ENCODE data around the gene DAPK2. TPM values are rescaled to one million over a fixed set of nuclear protein-coding genes. Genes with fewer than 3 reads are reported as not detected.

DAPK2 gene
- total and polyA plus RNA-seq, 4 donors = 2.0 to 8.1 (median 7.0) TPM

DNA sequence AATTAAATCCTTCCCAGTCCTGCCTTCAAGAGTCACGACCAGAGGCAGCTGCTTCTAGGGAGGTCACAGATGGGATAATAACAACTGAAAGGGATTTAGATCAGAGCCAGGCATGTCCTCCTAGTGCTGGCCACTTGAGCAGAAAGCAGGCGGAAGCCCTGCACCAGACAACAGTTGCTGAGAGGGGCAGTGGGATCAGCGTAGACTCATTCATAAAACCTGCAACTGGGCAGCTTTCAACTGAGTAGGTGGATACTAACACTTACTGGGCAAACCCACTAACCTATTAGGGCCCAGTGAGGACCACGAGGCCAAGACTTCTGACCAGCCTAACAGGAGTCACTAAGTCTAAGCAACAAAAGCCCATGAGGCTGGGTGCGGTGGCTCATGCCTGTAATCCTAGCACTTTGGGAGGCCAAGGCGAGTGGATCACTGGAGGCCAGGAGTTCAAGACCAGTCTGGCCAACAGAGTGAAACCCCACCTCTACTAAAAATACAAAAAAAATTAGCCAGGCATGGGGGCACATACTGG, 67.0 kb downstream of the DAPK2 start:
- Histone ChIP-seq H3K4me3 (ENCODE audit: low read length in 2 of 2) (no peak overlapping the region), H3K36me3 (ENCODE audit: control insufficient read depth in 1 of 2, insufficient read depth in 2 of 2, low read length in 1 of 2) (no peaks in the 10 kb centered on the region), H3K9me3 (ENCODE audit: control insufficient read depth, low read length) (no peaks in the 10 kb centered on the region), H3K4me1 (ENCODE audit: control insufficient read depth in 1 of 2, insufficient read depth in 2 of 2, low read length in 2 of 2) (no peaks in the 10 kb centered on the region), H3K27ac (ENCODE audit: low read depth in 1 of 2, low read length in 2 of 2) (no peak overlapping the region), H3K27me3 (ENCODE audit: control insufficient read depth in 1 of 2, insufficient read depth in 2 of 2, low read length in 1 of 2) (no peaks in the 10 kb centered on the region)
- intact Hi-C loops (cut with DNase I) = no loop called here
- DNase-seq (no peak), ATAC-seq (ENCODE audit: low FRiP score) (no peak)
- 49 to 96% methylated on average over 6 of the region's 6 CpGs for WGBS, 2 donors

GRCh38 chr15:63978511-63979261, 67.6 kb downstream of the DAPK2 start:
- DNase-seq (no peak), ATAC-seq (ENCODE audit: low FRiP score) (no peak)
- Histone ChIP-seq H3K9me3 (ENCODE audit: control insufficient read depth, low read length) (no peaks in the 10 kb centered on the region), H3K4me3 (ENCODE audit: low read length in 2 of 2) (no peak overlapping the region), H3K27ac (ENCODE audit: low read depth in 1 of 2, low read length in 2 of 2) (no peak overlapping the region), H3K4me1 (ENCODE audit: control insufficient read depth in 1 of 2, insufficient read depth in 2 of 2, low read length in 2 of 2) (no peaks in the 10 kb centered on the region), H3K36me3 (ENCODE audit: control insufficient read depth in 1 of 2, insufficient read depth in 2 of 2, low read length in 1 of 2) (no peaks in the 10 kb centered on the region), H3K27me3 (ENCODE audit: control insufficient read depth in 1 of 2, insufficient read depth in 2 of 2, low read length in 1 of 2) (no peaks in the 10 kb centered on the region)
- WGBS, 2 donors = 61% methylated on average over 4 of the region's 4 CpGs
- intact Hi-C loops (cut with DNase I) = no loop called here

DNA sequence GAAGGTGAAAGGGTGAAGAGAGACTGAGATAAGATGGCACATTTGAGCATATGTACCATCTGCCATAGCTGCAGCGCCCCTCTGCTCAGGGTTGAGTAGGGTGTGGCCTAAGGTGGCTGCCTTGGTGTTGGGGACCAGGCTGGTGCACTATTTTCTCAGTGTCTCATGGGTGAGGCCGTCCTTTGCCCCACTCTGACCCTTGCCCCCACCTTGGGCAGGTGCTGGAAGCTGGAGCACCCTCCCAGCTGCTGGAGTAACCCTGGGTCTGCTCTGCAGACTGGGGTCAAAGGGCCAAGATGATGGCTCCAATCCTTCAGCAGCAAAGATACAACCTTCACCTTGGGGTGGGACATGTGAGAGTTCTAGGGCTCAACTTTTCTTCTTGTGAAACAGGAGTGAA, 69.2 kb downstream of the DAPK2 start:
- H3K27me3 ChIP-seq (ENCODE audit: control insufficient read depth in 1 of 2, insufficient read depth in 2 of 2, low read length in 1 of 2) = no peaks in the 10 kb centered on the region
- intact Hi-C loops (cut with DNase I) = no loop called here
- H3K9me3 ChIP-seq (ENCODE audit: control insufficient read depth, low read length) = peaks cover 2% of the 10 kb centered on the region
- ATAC-seq (ENCODE audit: low FRiP score) (no peak), DNase-seq (no peak)
- H3K4me1 ChIP-seq (ENCODE audit: control insufficient read depth in 1 of 2, insufficient read depth in 2 of 2, low read length in 2 of 2) = no peaks in the 10 kb centered on the region
- WGBS, 2 donors = 96 to 100% methylated on average over 2 of the region's 2 CpGs
- H3K36me3 ChIP-seq (ENCODE audit: control insufficient read depth in 1 of 2, insufficient read depth in 2 of 2, low read length in 1 of 2) = no peaks in the 10 kb centered on the region
- no peak overlapping the region for H3K27ac ChIP-seq (ENCODE audit: low read depth in 1 of 2, low read length in 2 of 2)
- H3K4me3 ChIP-seq (ENCODE audit: low read length in 2 of 2) = no peak overlapping the region

DNA sequence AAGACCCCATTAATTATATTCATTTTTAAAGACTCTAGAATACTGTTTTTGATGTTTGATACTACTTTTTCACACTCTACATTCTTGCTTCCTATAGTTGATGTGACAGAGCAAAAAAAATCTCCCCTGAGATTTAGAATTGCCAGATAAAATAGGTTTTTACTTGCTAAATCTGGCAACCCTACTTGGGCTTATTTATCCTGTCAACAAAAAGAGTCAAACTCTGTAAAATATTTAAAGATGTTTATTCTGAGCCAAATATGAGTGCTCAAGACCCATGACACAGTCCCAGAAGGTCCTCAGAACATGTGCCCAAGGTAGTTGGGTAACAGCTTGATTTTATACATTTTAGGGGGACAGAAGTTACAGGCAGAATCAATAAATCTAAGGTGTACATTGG, 72.3 kb downstream of the DAPK2 start:
- Histone ChIP-seq H3K36me3 (ENCODE audit: control insufficient read depth in 1 of 2, insufficient read depth in 2 of 2, low read length in 1 of 2) (no peaks in the 10 kb centered on the region), H3K27ac (ENCODE audit: low read depth in 1 of 2, low read length in 2 of 2) (no peak overlapping the region), H3K4me1 (ENCODE audit: control insufficient read depth in 1 of 2, insufficient read depth in 2 of 2, low read length in 2 of 2) (no peaks in the 10 kb centered on the region), H3K27me3 (ENCODE audit: control insufficient read depth in 1 of 2, insufficient read depth in 2 of 2, low read length in 1 of 2) (no peaks in the 10 kb centered on the region), H3K9me3 (ENCODE audit: control insufficient read depth, low read length) (peaks cover 2% of the 10 kb centered on the region), H3K4me3 (ENCODE audit: low read length in 2 of 2) (no peak overlapping the region)
- ATAC-seq (ENCODE audit: low FRiP score) = no peak
- intact Hi-C loops (cut with DNase I) = no loop called here
- no peak for DNase-seq

DNA sequence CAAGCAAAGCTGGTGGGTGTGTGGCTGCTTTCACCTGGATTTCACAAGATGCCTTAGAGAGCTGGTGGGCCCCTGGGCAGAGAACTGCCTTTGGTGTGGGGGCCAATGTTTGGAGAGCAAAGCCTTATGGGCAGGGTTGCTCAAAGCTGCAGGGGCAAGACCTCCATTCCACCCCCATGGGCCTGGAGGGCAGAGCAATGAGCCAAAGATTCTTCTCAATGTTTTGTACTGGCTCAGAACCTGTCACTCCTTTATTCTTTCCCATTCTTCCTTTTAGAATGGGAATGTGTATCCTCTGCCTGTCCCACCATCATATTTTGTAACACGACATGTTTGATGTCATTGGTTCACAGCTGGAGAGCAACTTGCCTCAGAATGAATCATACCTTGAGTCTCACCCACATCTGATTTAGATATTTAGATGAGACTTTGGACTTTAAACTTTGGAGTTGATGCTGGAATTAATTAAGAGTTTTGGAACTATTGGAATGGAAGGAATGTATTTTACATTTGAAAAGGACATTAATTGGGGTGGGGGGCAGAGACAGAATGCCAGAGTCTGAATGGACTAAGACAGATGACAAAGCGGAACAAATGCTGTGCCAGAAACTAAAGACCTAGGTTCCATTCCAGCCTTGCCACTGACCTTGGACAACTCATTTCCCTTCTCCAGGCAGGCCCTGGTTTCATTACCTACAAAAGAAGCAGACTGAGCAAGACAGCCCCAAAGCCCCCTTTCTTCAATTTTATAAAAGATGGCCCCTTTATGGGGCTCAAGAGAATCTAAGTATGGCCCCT, 72.9 kb downstream of the DAPK2 start:
- Histone ChIP-seq H3K9me3 (ENCODE audit: control insufficient read depth, low read length) (peaks cover 2% of the 10 kb centered on the region), H3K4me3 (ENCODE audit: low read length in 2 of 2) (no peak overlapping the region), H3K27ac (ENCODE audit: low read depth in 1 of 2, low read length in 2 of 2) (no peak overlapping the region), H3K27me3 (ENCODE audit: control insufficient read depth in 1 of 2, insufficient read depth in 2 of 2, low read length in 1 of 2) (no peaks in the 10 kb centered on the region), H3K36me3 (ENCODE audit: control insufficient read depth in 1 of 2, insufficient read depth in 2 of 2, low read length in 1 of 2) (no peaks in the 10 kb centered on the region), H3K4me1 (ENCODE audit: control insufficient read depth in 1 of 2, insufficient read depth in 2 of 2, low read length in 2 of 2) (no peaks in the 10 kb centered on the region)
- intact Hi-C loops (cut with DNase I) = no loop called here
- no peak for ATAC-seq (ENCODE audit: low FRiP score)
- no peak for DNase-seq
- WGBS, 2 donors = 47 to 48% methylated on average over 2 of the region's 2 CpGs

DNA sequence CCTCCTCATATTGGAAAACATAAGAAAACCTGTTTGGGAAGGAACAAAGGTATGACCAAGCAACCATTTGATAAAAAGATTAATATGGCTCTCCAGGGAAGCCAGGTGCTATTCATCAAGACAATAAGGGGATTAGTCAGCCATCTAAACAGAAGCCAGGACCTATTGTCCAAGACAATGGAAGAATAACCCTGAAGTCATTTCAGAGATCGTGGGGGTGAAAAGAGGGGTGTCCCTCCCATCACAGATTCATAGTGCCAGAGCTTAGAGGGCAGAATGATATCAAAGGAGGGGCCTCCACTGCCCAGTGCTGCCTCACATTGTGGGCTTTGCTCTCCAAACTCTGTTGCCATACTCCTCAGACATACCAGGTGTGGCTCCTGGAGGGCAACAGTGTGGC, 73.5 kb downstream of the DAPK2 start:
- Histone ChIP-seq H3K9me3 (ENCODE audit: control insufficient read depth, low read length) (peaks cover 2% of the 10 kb centered on the region), H3K36me3 (ENCODE audit: control insufficient read depth in 1 of 2, insufficient read depth in 2 of 2, low read length in 1 of 2) (no peaks in the 10 kb centered on the region), H3K27ac (ENCODE audit: low read depth in 1 of 2, low read length in 2 of 2) (no peak overlapping the region), H3K4me1 (ENCODE audit: control insufficient read depth in 1 of 2, insufficient read depth in 2 of 2, low read length in 2 of 2) (no peaks in the 10 kb centered on the region), H3K27me3 (ENCODE audit: control insufficient read depth in 1 of 2, insufficient read depth in 2 of 2, low read length in 1 of 2) (no peaks in the 10 kb centered on the region), H3K4me3 (ENCODE audit: low read length in 2 of 2) (no peak overlapping the region)
- no peak for ATAC-seq (ENCODE audit: low FRiP score)
- intact Hi-C loops (cut with DNase I) = no loop called here
- DNase-seq = no peak
- 91 to 93% methylated on average over 1 of the region's 1 CpG for WGBS, 2 donors

- peaks cover 2% of the 10 kb centered on the region for H3K9me3 ChIP-seq (ENCODE audit: control insufficient read depth, low read length)
- 96 to 97% methylated on average over 1 of the region's 1 CpG for WGBS, 2 donors
- H3K27ac ChIP-seq (ENCODE audit: low read depth in 1 of 2, low read length in 2 of 2) = no peak overlapping the region
- intact Hi-C loops (cut with DNase I) = no loop called here
- ATAC-seq (ENCODE audit: low FRiP score) (no peak), DNase-seq (no peak)
- H3K27me3 ChIP-seq (ENCODE audit: control insufficient read depth in 1 of 2, insufficient read depth in 2 of 2, low read length in 1 of 2) = no peaks in the 10 kb centered on the region
- H3K36me3 ChIP-seq (ENCODE audit: control insufficient read depth in 1 of 2, insufficient read depth in 2 of 2, low read length in 1 of 2) = no peaks in the 10 kb centered on the region
- H3K4me1 ChIP-seq (ENCODE audit: control insufficient read depth in 1 of 2, insufficient read depth in 2 of 2, low read length in 2 of 2) = no peaks in the 10 kb centered on the region
- H3K4me3 ChIP-seq (ENCODE audit: low read length in 2 of 2) = no peak overlapping the region
These were observed 74.4 kb downstream of the DAPK2 start for GRCh38 chr15:63971904-63972303.

GRCh38 chr15:63971427-63971805, 74.9 kb downstream of the DAPK2 start:
- Histone ChIP-seq H3K36me3 (ENCODE audit: control insufficient read depth in 1 of 2, insufficient read depth in 2 of 2, low read length in 1 of 2) (no peaks in the 10 kb centered on the region), H3K27ac (ENCODE audit: low read depth in 1 of 2, low read length in 2 of 2) (no peak overlapping the region), H3K9me3 (ENCODE audit: control insufficient read depth, low read length) (peaks cover 2% of the 10 kb centered on the region), H3K4me1 (ENCODE audit: control insufficient read depth in 1 of 2, insufficient read depth in 2 of 2, low read length in 2 of 2) (no peaks in the 10 kb centered on the region), H3K4me3 (ENCODE audit: low read length in 2 of 2) (no peak overlapping the region), H3K27me3 (ENCODE audit: control insufficient read depth in 1 of 2, insufficient read depth in 2 of 2, low read length in 1 of 2) (no peaks in the 10 kb centered on the region)
- DNase-seq (no peak), ATAC-seq (ENCODE audit: low FRiP score) (no peak)
- 96 to 100% methylated on average over 2 of the region's 2 CpGs for WGBS, 2 donors
- intact Hi-C loops (cut with DNase I) = no loop called here
